Posterior cingulate gyrus (tissue), 11 donors: ENCODE measurements around the gene ABCB8.

ENCODE experiments used
- DNase-seq, 10 donors: peaks; one replicate each; pipeline versions ENCODE4 v3.0.0 to v3.0.0-alpha.2; 2020 to 2021; ENCODE audit warnings: mixed read lengths in 3 of 10
- intact Hi-C: fragments of 100-400 bp; cut with DNase I; formaldehyde crosslinking; loops from one replicate; pipeline ENCODE4 v1.15.1; 2023

Gene ABCB8

DNA sequence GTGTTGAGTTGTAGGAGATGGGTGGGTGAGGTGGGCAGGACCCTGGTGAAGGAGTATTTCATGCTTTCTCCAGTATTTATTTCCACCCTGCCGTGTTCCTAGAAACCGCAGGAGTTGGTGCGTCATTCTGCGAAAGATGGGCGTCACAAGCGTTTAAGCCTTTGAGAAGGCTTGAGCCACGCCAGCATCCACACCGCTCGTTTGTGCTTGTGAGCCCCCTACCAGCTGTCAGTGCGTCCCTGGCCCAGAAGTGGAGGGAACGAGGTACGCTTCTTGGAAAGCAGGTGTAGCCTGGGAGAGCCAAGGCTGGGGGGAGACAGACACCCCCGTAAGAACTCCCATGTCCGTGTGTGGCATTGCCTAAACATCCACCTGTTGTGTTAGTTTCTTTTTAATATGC lies 63.7 kb downstream of the ABCB8 start:
- no peak for DNase-seq
- intact Hi-C loops = no loop called here

GRCh38 chr7:151093748-151094147 lies 65.5 kb downstream of the ABCB8 start:
- DNase-seq = no peak
- intact Hi-C loops = no loop called here

DNA sequence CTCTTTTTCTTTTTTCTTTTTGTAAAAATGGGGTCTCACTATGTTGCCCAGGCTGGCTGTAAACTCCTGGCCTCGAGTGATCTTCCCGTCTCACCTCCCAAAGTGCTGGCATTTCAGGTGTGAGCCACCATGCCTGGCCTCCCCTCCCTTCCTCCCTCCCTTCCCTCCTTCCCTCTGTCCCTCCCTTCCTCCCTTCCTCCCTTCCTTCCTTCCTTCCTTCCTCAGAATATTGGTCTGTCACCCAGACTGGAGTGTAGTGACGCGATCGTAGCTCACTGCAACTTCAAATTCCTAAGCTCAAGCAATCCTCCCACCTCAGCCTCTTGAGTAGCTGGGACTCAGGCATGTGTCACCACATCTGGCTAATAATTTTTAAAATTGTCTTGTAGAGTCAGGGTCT lies 66.4 kb downstream of the ABCB8 start:
- intact Hi-C loops = no loop called here
- no peak for DNase-seq

DNA sequence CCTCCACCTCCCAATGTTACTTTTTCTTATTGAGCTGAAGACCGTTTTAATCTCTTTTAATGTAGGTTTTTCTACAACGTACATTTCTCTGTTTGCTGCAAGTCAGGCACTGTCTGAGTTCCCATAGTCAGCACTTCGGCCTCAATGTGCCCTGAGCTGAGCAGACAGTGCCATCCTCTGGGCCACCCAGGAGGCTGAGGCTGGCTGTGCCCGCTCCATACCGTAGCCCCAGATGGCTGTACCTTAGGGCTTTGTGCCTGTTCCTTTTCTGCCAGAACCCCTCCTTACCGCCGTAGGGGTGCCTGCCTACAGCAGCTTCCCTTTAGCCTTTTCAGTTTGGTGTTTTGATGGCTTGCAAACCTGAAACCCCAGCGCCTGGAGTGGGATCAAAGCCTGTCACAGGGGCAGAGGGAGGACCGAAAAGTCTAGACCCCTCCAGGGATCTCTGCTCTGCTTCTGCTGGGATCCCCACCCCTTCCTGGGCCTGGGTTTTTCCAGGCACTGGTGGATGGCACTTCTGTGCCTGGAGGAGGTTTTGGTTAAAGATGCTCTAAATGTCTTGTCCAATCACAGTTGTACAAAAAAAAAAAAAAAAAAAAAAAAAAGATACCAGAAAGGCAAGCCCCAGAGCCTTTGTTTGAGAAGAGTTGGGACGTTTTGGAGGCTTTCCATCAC lies 67.0 kb downstream of the ABCB8 start:
- intact Hi-C loops = no loop called here

GRCh38 chr7:151095828-151096475 lies 67.7 kb downstream of the ABCB8 start:
- peak in 1 of 10 donors; percentile 89 for DNase-seq
- intact Hi-C loops = no loop called here

More for the DNA sequence above, 67.0 kb downstream of the ABCB8 start:
- peak in 1 of 10 donors; percentile 87 for DNase-seq
